ENCODE measurements around the gene RFTN1. TPM values are rescaled to one million over a fixed set of nuclear protein-coding genes. Genes with fewer than 3 reads are reported as not detected.
A peak's percentile ranks its signal among the peaks of the same experiment; 100 is the strongest.

RFTN1 gene
- total RNA-seq, 1 experiment from 2014 or later: 2.2 TPM

DNA sequence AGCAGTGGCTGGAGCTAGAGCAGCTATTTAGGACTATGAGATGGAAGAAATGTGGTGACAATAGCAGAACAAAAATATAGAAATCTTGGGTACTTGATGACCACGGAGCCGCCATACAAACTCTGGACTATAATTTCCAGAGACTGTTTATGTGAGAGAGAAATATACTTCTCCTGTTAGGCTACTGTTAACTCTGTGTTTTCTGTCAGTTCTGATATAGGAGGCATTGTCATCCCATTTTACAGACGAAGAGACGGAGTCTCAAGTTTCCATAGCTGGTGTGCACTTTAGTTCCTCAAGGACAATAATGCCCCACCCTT lies 22.8 kb upstream of the RFTN1 start:
- Histone ChIP-seq H3K23ac (ENCODE audit: insufficient read length, low read depth, low read length) (no peak overlapping the region), H3K23me2 (ENCODE audit: insufficient read length, low read depth, low read length, poor library complexity, severe bottlenecking) (no peaks in the 10 kb centered on the region), H2AK5ac (ENCODE audit: insufficient read length, low read length) (no peak overlapping the region), H4K91ac (ENCODE audit: insufficient read length, low read depth, low read length) (no peak overlapping the region), H3K18ac (ENCODE audit: insufficient read length, low read depth, low read length) (no peak overlapping the region), H2BK20ac (ENCODE audit: low read depth, low read length, poor library complexity, severe bottlenecking) (no peak overlapping the region), H3K27ac (ENCODE audit: insufficient read length, low read depth, low read length) (peak overlapping the region; percentile 2), H3T11ph (ENCODE audit: low read length) (no peak overlapping the region), H3K79me1 (ENCODE audit: insufficient read depth, low read depth, low read length, poor library complexity, severe bottlenecking) (no peaks in the 10 kb centered on the region), H2BK120ac (ENCODE audit: low read depth, low read length, poor library complexity, severe bottlenecking) (no peak overlapping the region), H3K27me3 (ENCODE audit: insufficient read depth, low read length) (peaks cover 2% of the 10 kb centered on the region; the same call in 1 of the 2 replicates), H3K9me3 (ENCODE audit: control insufficient read depth, low read depth, low read length) (no peaks in the 10 kb centered on the region), H4K5ac (ENCODE audit: insufficient read length, low read depth, low read length) (no peak overlapping the region), H3K14ac (ENCODE audit: insufficient read depth, low read length) (no peak overlapping the region), H4K20me1 (ENCODE audit: control insufficient read depth, insufficient read depth, insufficient read length) (no peaks in the 10 kb centered on the region), H3K4me1 (ENCODE audit: insufficient read depth, low read length) (peaks cover 11% of the 10 kb centered on the region; the same call in 1 of the 2 replicates), H3K56ac (ENCODE audit: insufficient read length, low read depth, low read length) (no peak overlapping the region), H2AFZ (ENCODE audit: low read length) (no peak overlapping the region), H3K4me2 (ENCODE audit: insufficient read depth, insufficient read length, low read length) (no peak overlapping the region), H3K79me2 (ENCODE audit: insufficient read depth, low read length) (no peaks in the 10 kb centered on the region), H4K8ac (replicated peaks; ENCODE audit: insufficient read length, low read depth, low read length) (no peak overlapping the region), H2BK5ac (ENCODE audit: insufficient read length, low read length) (no peak overlapping the region), H2BK15ac (ENCODE audit: low read depth, low read length) (no peak overlapping the region), H2BK12ac (ENCODE audit: insufficient read length, low read depth, low read length) (no peak overlapping the region), H3K4ac (ENCODE audit: low read depth, low read length) (no peak overlapping the region), H3K9ac (ENCODE audit: extremely low read depth, insufficient read length, low read length) (no peak overlapping the region)
- peak overlapping the region in 2 of 3 experiments; percentile 82 to 97; a peak in 5 of 7 replicates for H3K27ac Mint-ChIP-seq
- peak overlapping the region in 1 of 2 experiments; percentile 64; a peak in 3 of 5 replicates for H3K4me3 Mint-ChIP-seq
- TF ChIP-seq, protein P1, sequence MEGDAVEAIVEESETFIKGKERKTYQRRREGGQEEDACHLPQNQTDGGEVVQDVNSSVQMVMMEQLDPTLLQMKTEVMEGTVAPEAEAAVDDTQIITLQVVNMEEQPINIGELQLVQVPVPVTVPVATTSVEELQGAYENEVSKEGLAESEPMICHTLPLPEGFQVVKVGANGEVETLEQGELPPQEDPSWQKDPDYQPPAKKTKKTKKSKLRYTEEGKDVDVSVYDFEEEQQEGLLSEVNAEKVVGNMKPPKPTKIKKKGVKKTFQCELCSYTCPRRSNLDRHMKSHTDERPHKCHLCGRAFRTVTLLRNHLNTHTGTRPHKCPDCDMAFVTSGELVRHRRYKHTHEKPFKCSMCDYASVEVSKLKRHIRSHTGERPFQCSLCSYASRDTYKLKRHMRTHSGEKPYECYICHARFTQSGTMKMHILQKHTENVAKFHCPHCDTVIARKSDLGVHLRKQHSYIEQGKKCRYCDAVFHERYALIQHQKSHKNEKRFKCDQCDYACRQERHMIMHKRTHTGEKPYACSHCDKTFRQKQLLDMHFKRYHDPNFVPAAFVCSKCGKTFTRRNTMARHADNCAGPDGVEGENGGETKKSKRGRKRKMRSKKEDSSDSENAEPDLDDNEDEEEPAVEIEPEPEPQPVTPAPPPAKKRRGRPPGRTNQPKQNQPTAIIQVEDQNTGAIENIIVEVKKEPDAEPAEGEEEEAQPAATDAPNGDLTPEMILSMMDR (conservative IDR thresholded peaks at IDR 0.05): no peak
- no peaks in the 10 kb centered on the region; a peak in 1 of 7 replicates for H3K36me3 Mint-ChIP-seq (ENCODE audit: insufficient read depth in 1 of 3, low read depth in 3 of 3)
- WGBS (ENCODE audit: extremely low coverage, insufficient read length, low lambda C conversion rate): no CpG with 5 or more reads among the region's 4 CpGs
- H3K4me1 Mint-ChIP-seq: peaks cover 32 to 37% of the 10 kb centered on the region in 2 experiments
- no peak for DNase-seq
- no peaks in the 10 kb centered on the region for H3K9me3 Mint-ChIP-seq
- peaks cover 6% of the 10 kb centered on the region; the same call in 1 of the 2 replicates for H3K27me3 Mint-ChIP-seq (ENCODE audit: low read depth)
